GM23338 (cell line): Measurements from ENCODE around the gene ZGRF1. TPM values are rescaled to one million over a fixed set of nuclear protein-coding genes. Genes with fewer than 3 reads are reported as not detected.
A peak's percentile ranks its signal among the peaks of the same experiment; 100 is the strongest.

Source experiments
- ATAC-seq: fragments of 200-7000 bp; cut with Tn5 transposase; 3 replicates; pipeline ENCODE4 v1.9.1; 2020
- DNase-seq: peaks from one replicate; pipeline ENCODE4 v3.0.0-alpha.2; 2015; ENCODE audit warnings: low spot score
- H2AFZ ChIP-seq: fragments of 200-600 bp; sonication (generic); 2 replicates; pipeline ENCODE4 v1.8.0; 2016; ENCODE audit warnings: antibody characterized with exemption, mild to moderate bottlenecking, moderate library complexity
- H3F3A ChIP-seq: fragments of 200-600 bp; sonication (generic); replicated peaks from 2 replicates; pipeline ENCODE4 v1.8.0; 2017; ENCODE audit warnings: antibody characterized with exemption, mixed run types, low read depth
- H3K27ac ChIP-seq: fragments of 200-600 bp; sonication (generic); 2 replicates; pipeline ENCODE4 v1.6.1; 2016; ENCODE audit warnings: low read depth
- H3K27me3 ChIP-seq: fragments of 200-600 bp; sonication (generic); 2 replicates; pipeline ENCODE4 v1.8.0; 2016; ENCODE audit warnings: mild to moderate bottlenecking, mixed run types, moderate library complexity; ENCODE audit not compliant: insufficient read depth
- H3K36me3 ChIP-seq: fragments of 200-600 bp; sonication (generic); 2 replicates; pipeline ENCODE4 v1.8.0; 2016; ENCODE audit warnings: mild to moderate bottlenecking; ENCODE audit not compliant: insufficient read depth
- H3K4me1 ChIP-seq: fragments of 200-600 bp; sonication (generic); 2 replicates; pipeline ENCODE4 v1.8.0; 2016; ENCODE audit warnings: mild to moderate bottlenecking, moderate library complexity; ENCODE audit not compliant: insufficient read depth
- H3K4me2 ChIP-seq: fragments of 200-600 bp; sonication (generic); 2 replicates; pipeline ENCODE4 v1.7.1; 2017; ENCODE audit warnings: mixed run types
- H3K4me3 ChIP-seq: fragments of 200-600 bp; sonication (generic); 2 replicates; pipeline ENCODE4 v1.6.1; 2016; ENCODE audit warnings: mixed run types
- H3K79me2 ChIP-seq: fragments of 200-600 bp; sonication (generic); replicated peaks from 2 replicates; pipeline ENCODE4 v1.8.0; 2017; ENCODE audit warnings: mild to moderate bottlenecking; ENCODE audit not compliant: insufficient read depth
- H3K9me2 ChIP-seq: fragments of 200-600 bp; sonication (generic); 2 replicates; pipeline ENCODE4 v1.8.0; 2017; ENCODE audit not compliant: insufficient read depth
- H4K20me1 ChIP-seq: fragments of 200-600 bp; sonication (generic); replicated peaks from 2 replicates; pipeline ENCODE4 v1.8.0; 2017; ENCODE audit warnings: mild to moderate bottlenecking; ENCODE audit not compliant: insufficient read depth
- H3K27ac Mint-ChIP-seq: 2 replicates; pipeline ENCODE4 v1.8.0; 2020; ENCODE audit warnings: inconsistent platforms, mild to moderate bottlenecking, moderate library complexity, mixed read lengths
- H3K27me3 Mint-ChIP-seq: 3 replicates; pipeline ENCODE4 v1.8.0; 2022; ENCODE audit warnings: low read depth, mild to moderate bottlenecking, moderate library complexity, mixed read lengths, inconsistent platforms; ENCODE audit not compliant: insufficient read depth, poor library complexity
- H3K36me3 Mint-ChIP-seq: 3 replicates; pipeline ENCODE4 v1.8.0; 2021; ENCODE audit warnings: low read depth, mild to moderate bottlenecking, inconsistent platforms, moderate library complexity, mixed read lengths
- H3K4me1 Mint-ChIP-seq: 3 replicates; pipeline ENCODE4 v1.8.0; 2020; ENCODE audit warnings: mild to moderate bottlenecking, inconsistent platforms, mixed read lengths
- H3K4me3 Mint-ChIP-seq: 3 replicates; pipeline ENCODE4 v1.8.0; 2021; ENCODE audit warnings: moderate library complexity, mild to moderate bottlenecking, inconsistent platforms, mixed read lengths
- H3K9me3 Mint-ChIP-seq: 3 replicates; pipeline ENCODE4 v1.8.0; 2020; ENCODE audit warnings: moderate library complexity, mild to moderate bottlenecking, inconsistent platforms, mixed read lengths
- CTCF ChIP-seq, 2 experiments: fragments of 200-600 bp in 1 of 2; sonication (generic) in 1 of 2; conservative IDR thresholded peaks; 2 replicates each; pipeline versions ENCODE4 v1.5.1 to v1.6.1; 2016 to 2017; ENCODE audit warnings: antibody characterized with exemption in 2 of 2, low read depth in 2 of 2, mild to moderate bottlenecking in 2 of 2, moderate library complexity in 1 of 2
- ETS1 ChIP-seq: IDR thresholded peaks from 2 replicates; pipeline ENCODE4 v1.6.1; 2016; ENCODE audit warnings: antibody characterized with exemption
- EZH2 ChIP-seq: fragments of 200-600 bp; sonication (generic); IDR thresholded peaks from one replicate; pipeline ENCODE4 v1.8.0; 2017; ENCODE audit warnings: antibody characterized with exemption, mild to moderate bottlenecking, low read depth; ENCODE audit not compliant: unreplicated experiment
- EZH2phosphoT487 ChIP-seq: fragments of 200-600 bp; sonication (generic); IDR thresholded peaks from one replicate; pipeline ENCODE4 v1.8.1; 2018; ENCODE audit warnings: antibody characterized with exemption; ENCODE audit not compliant: unreplicated experiment
- JUNB ChIP-seq: IDR thresholded peaks from one replicate; pipeline ENCODE4 v1.6.1; 2016; ENCODE audit warnings: antibody characterized with exemption; ENCODE audit not compliant: unreplicated experiment
- NANOG ChIP-seq: IDR thresholded peaks from 2 replicates; pipeline ENCODE4 v1.6.1; 2016; ENCODE audit warnings: antibody characterized with exemption, borderline replicate concordance
- ZNF114 ChIP-seq: fragments of 250-450 bp; sonication (Bioruptor Pico); IDR thresholded peaks from 2 replicates; pipeline ENCODE4 v1.5.0; 2020; ENCODE audit warnings: mild to moderate bottlenecking, moderate library complexity
- ZNF331 ChIP-seq: fragments of 250-450 bp; sonication (Bioruptor Pico); IDR thresholded peaks from 2 replicates; pipeline ENCODE4 v1.5.0; 2020; ENCODE audit warnings: low read depth, mild to moderate bottlenecking, moderate library complexity
- polyA plus RNA-seq: library from polyadenylated mRNA; unstranded; fragments of >200 nt; fragmentation: Nextera tagmentation; extraction: Ambion mirVana; gene quantifications from 2 replicates; pipeline ENCODE4 v1.2.1, GENCODE V29; 2016
- total RNA-seq: library from RNA; depleted of rRNA; stranded (reverse); fragments of >200 nt; shearing (Covaris generic); gene quantifications from 2 replicates; pipeline ENCODE4 v1.2.3, GENCODE V29; 2014

The ZGRF1 gene
- total and polyA plus RNA-seq, 2 experiments from 2014 or later, result 41.7 to 62.6 TPM

GRCh38 chr4:112517067-112517634, 119.6 kb downstream of the ZGRF1 start:
- H3K4me3 Mint-ChIP-seq, result peak overlapping the region; percentile 71

GRCh38 chr4:112516471-112517066, 120.1 kb downstream of the ZGRF1 start:
- no peak overlapping the region for H3K27ac ChIP-seq
- Mint-ChIP-seq H3K27ac (no peak overlapping the region), H3K9me3 (peaks cover 3% of the 10 kb centered on the region; the same call in 2 of the 3 replicates), H3K4me3 (peak overlapping the region; percentile 82), H3K4me1 (peaks cover 47% of the 10 kb centered on the region), H3K27me3 (peaks cover 99% of the 10 kb centered on the region), H3K36me3 (no peaks in the 10 kb centered on the region; the same call in 2 of the 3 replicates)
- H3K9me2 ChIP-seq, result no peaks in the 10 kb centered on the region
- H2AFZ ChIP-seq, result peak overlapping the region; percentile 44; the same call in 1 of the 2 replicates
- no peaks in the 10 kb centered on the region for H3K79me2 ChIP-seq
- peaks cover 64% of the 10 kb centered on the region for H3K4me1 ChIP-seq
- TF ChIP-seq ZNF114 (CRISPR knock-in tag) (no peak), EZH2 (peak; percentile 83), EZH2phosphoT487 (no peak), NANOG (0 out of 2 replicates have a peak, but pooled peaks have one; percentile 12), ZNF331 (CRISPR knock-in tag) (no peak)
- ATAC-seq (peak; percentile 34), DNase-seq (peak; percentile 85)
- H3F3A ChIP-seq, result peaks cover 50% of the 10 kb centered on the region
- H3K27me3 ChIP-seq, result peaks cover 100% of the 10 kb centered on the region
- peaks cover 40% of the 10 kb centered on the region for H4K20me1 ChIP-seq
- H3K36me3 ChIP-seq, result no peaks in the 10 kb centered on the region
- H3K4me3 ChIP-seq, result peak overlapping the region; percentile 60
- H3K4me2 ChIP-seq, result peak overlapping the region; percentile 87

More at GRCh38 chr4:112517067-112517634, 119.6 kb downstream of the ZGRF1 start:
- DNase-seq (peak; percentile 67), ATAC-seq (no peak)
- H3F3A ChIP-seq, result peaks cover 50% of the 10 kb centered on the region
- no peak overlapping the region for H3K27ac ChIP-seq
- H3K9me2 ChIP-seq, result no peaks in the 10 kb centered on the region
- H3K36me3 ChIP-seq, result no peaks in the 10 kb centered on the region; the same call in 1 of the 2 replicates
- Mint-ChIP-seq H3K36me3 (no peaks in the 10 kb centered on the region; the same call in 2 of the 3 replicates), H3K4me1 (peaks cover 47% of the 10 kb centered on the region), H3K27ac (no peak overlapping the region), H3K9me3 (peaks cover 3% of the 10 kb centered on the region; the same call in 2 of the 3 replicates), H3K27me3 (peaks cover 99% of the 10 kb centered on the region)
- H3K4me1 ChIP-seq, result peaks cover 66% of the 10 kb centered on the region
- H3K4me2 ChIP-seq, result peak overlapping the region; percentile 87
- peaks cover 40% of the 10 kb centered on the region for H4K20me1 ChIP-seq
- H3K79me2 ChIP-seq, result no peaks in the 10 kb centered on the region
- peak overlapping the region; percentile 44; the same call in 1 of the 2 replicates for H2AFZ ChIP-seq
- peaks cover 100% of the 10 kb centered on the region for H3K27me3 ChIP-seq
- H3K4me3 ChIP-seq, result peak overlapping the region; percentile 60
- peak; percentile 13 to 43; a peak in 2 of 4 replicates for TF ChIP-seq CTCF (conservative IDR thresholded peaks at IDR 0.05; ENCODE audit: low read depth in 2 of 2)
- no peak for TF ChIP-seq ZNF114 (CRISPR knock-in tag)
- TF ChIP-seq EZH2, result peak; percentile 10

- no peaks in the 10 kb centered on the region for H3K79me2 ChIP-seq
- Mint-ChIP-seq H3K36me3 (no peaks in the 10 kb centered on the region; the same call in 2 of the 3 replicates), H3K4me3 (peak within 1 kb of the TSS; percentile 82), H3K27ac (no peak within 1 kb of the TSS), H3K27me3 (peaks cover 99% of the 10 kb centered on the region), H3K4me1 (peaks cover 48% of the 10 kb centered on the region), H3K9me3 (peaks cover 3% of the 10 kb centered on the region; the same call in 2 of the 3 replicates)
- no peak for DNase-seq
- peak within 1 kb of the TSS; percentile 95 for H2AFZ ChIP-seq
- peaks cover 100% of the 10 kb centered on the region for H3K27me3 ChIP-seq
- H3K36me3 ChIP-seq, result no peaks in the 10 kb centered on the region
- peak; percentile 3 for ATAC-seq
- peaks cover 64% of the 10 kb centered on the region for H3K4me1 ChIP-seq
- H3K4me2 ChIP-seq, result peak within 1 kb of the TSS; percentile 87
- H3K4me3 ChIP-seq, result peak within 1 kb of the TSS; percentile 60
- H3K27ac ChIP-seq, result no peak within 1 kb of the TSS
- H3K9me2 ChIP-seq, result no peaks in the 10 kb centered on the region
- peaks cover 48% of the 10 kb centered on the region for H3F3A ChIP-seq
- peaks cover 40% of the 10 kb centered on the region for H4K20me1 ChIP-seq
- TF ChIP-seq ETS1 (no peak), EZH2phosphoT487 (no peak), ZNF114 (CRISPR knock-in tag) (no peak), CTCF (conservative IDR thresholded peaks at IDR 0.05; ENCODE audit: low read depth in 2 of 2) (no peak), NANOG (no peak), ZNF331 (CRISPR knock-in tag) (no peak), JUNB (no peak)
Observed at GRCh38 chr4:112516066-112516470, 120.6 kb downstream of the ZGRF1 start, which contains the start of gene NEUROG2. NEUROG2 (minus strand) TSS chr4:112516180; CDS start chr4:112515475, 705 bp downstream.
